IMR-90 (cell line): ENCODE results near the gene DYNLRB1. TPM values are rescaled to one million over a fixed set of nuclear protein-coding genes. Genes with fewer than 3 reads are reported as not detected.

Experiments used
- ATAC-seq: fragments of 200-7000 bp; cut with Tn5 transposase; 2 replicates; pipeline ENCODE4 v1.9.1; 2020; ENCODE audit warnings: low read depth, mild to moderate bottlenecking, moderate library complexity
- BruUV-seq: library from RNA; stranded (reverse); fragments of 400-500 nt; replicated peaks from 2 replicates; lab custom pipeline; 2021; lab: Mats Ljungman, UMichigan
- CTCF ChIA-PET: fragments of 300-600 bp; formaldehyde crosslinking; extraction: SDS; loops from one replicate; lab custom pipeline; 2021; ENCODE audit warnings: antibody characterized with exemption; lab: Yijun Ruan, JAX
- POLR2A ChIA-PET: fragments of 300-600 bp; sonication (Branson Sonifier 250); formaldehyde crosslinking; loops from one replicate; lab custom pipeline; 2022; ENCODE audit warnings: antibody characterized with exemption; ENCODE audit not compliant: unreplicated experiment; lab: Charles Lee
- DNase-seq: peaks from one replicate; pipeline ENCODE4 v3.0.0; 2013
- H2AFZ ChIP-seq: replicated peaks from 2 replicates; pipeline ENCODE3; 2013; ENCODE audit warnings: low read length, mild to moderate bottlenecking; ENCODE audit not compliant: poor library complexity
- H2AK5ac ChIP-seq: 2 replicates; pipeline ENCODE4 v1.6.1; 2013; ENCODE audit warnings: low read depth, low read length, inconsistent platforms
- H2AK9ac ChIP-seq: replicated peaks from 2 replicates; pipeline ENCODE3; 2013; ENCODE audit warnings: mild to moderate bottlenecking, low read depth, low read length, moderate library complexity; ENCODE audit not compliant: poor library complexity
- H2BK120ac ChIP-seq: 2 replicates; pipeline ENCODE4 v1.6.1; 2013; ENCODE audit warnings: low read depth, low read length, inconsistent platforms
- H2BK15ac ChIP-seq: 3 replicates; pipeline ENCODE4 v1.6.1; 2013; ENCODE audit warnings: low read depth, low read length, inconsistent platforms
- H2BK20ac ChIP-seq: 2 replicates; pipeline ENCODE4 v1.6.1; 2013; ENCODE audit warnings: low read depth, mild to moderate bottlenecking, inconsistent platforms, low read length, moderate library complexity
- H2BK5ac ChIP-seq: 2 replicates; pipeline ENCODE4 v1.6.1; 2013; ENCODE audit warnings: mild to moderate bottlenecking, low read depth, low read length, inconsistent platforms; ENCODE audit not compliant: poor library complexity, severe bottlenecking
- H3K14ac ChIP-seq: replicated peaks from 2 replicates; pipeline ENCODE4 v1.6.1; 2013; ENCODE audit warnings: low read depth, low read length, inconsistent platforms
- H3K18ac ChIP-seq: 2 replicates; pipeline ENCODE4 v1.6.1; 2013; ENCODE audit warnings: low read depth, low read length, control low read depth
- H3K23ac ChIP-seq: 2 replicates; pipeline ENCODE4 v1.6.1; 2013; ENCODE audit warnings: low read depth, low read length, inconsistent platforms
- H3K27ac ChIP-seq: 2 replicates; pipeline ENCODE4 v1.5.1; 2013; ENCODE audit warnings: mild to moderate bottlenecking, control low read depth, low read length; ENCODE audit not compliant: insufficient read depth
- H3K27me3 ChIP-seq: 2 replicates; pipeline ENCODE4 v1.6.1; 2013; ENCODE audit warnings: low read length; ENCODE audit not compliant: control insufficient read depth, insufficient read depth
- H3K36me3 ChIP-seq: 2 replicates; pipeline ENCODE4 v1.6.1; 2013; ENCODE audit warnings: low read length, mixed read lengths; ENCODE audit not compliant: control insufficient read depth, insufficient read depth
- H3K4ac ChIP-seq: 2 replicates; pipeline ENCODE4 v1.6.1; 2013; ENCODE audit warnings: low read depth, low read length, inconsistent platforms
- H3K4me1 ChIP-seq: 2 replicates; pipeline ENCODE4 v1.6.1; 2013; ENCODE audit warnings: low read length, mixed read lengths; ENCODE audit not compliant: control insufficient read depth, insufficient read depth
- H3K4me2 ChIP-seq: 2 replicates; pipeline ENCODE4 v1.6.1; 2013; ENCODE audit warnings: low read depth, mild to moderate bottlenecking, control low read depth, low read length, moderate library complexity
- H3K4me3 ChIP-seq: 2 replicates; pipeline ENCODE4 v1.5.1; 2013; ENCODE audit warnings: low read depth, mild to moderate bottlenecking, control low read depth, low read length, moderate library complexity; ENCODE audit not compliant: insufficient read depth
- H3K56ac ChIP-seq: 2 replicates; pipeline ENCODE4 v1.6.1; 2013; ENCODE audit warnings: low read length, inconsistent platforms; ENCODE audit not compliant: insufficient read depth; ENCODE audit errors: extremely low read depth
- H3K79me1 ChIP-seq, 2 experiments: 2 replicates each; pipeline ENCODE4 v1.6.1; 2013; ENCODE audit warnings: low read length in 2 of 2, inconsistent platforms in 1 of 2, low read depth in 1 of 2
- H3K9ac ChIP-seq: 2 replicates; pipeline ENCODE4 v1.6.1; 2013; ENCODE audit warnings: low read depth, low read length, control low read depth
- H3K9me1 ChIP-seq: 2 replicates; pipeline ENCODE4 v1.6.1; 2013; ENCODE audit warnings: low read length, inconsistent platforms; ENCODE audit not compliant: insufficient read depth
- H3K9me3 ChIP-seq: 2 replicates; pipeline ENCODE4 v1.6.1; 2013; ENCODE audit warnings: low read length; ENCODE audit not compliant: control insufficient read depth, insufficient read depth
- H4K20me1 ChIP-seq: 2 replicates; pipeline ENCODE4 v1.6.1; 2013; ENCODE audit warnings: low read length, inconsistent platforms; ENCODE audit not compliant: insufficient read depth
- H4K5ac ChIP-seq: 2 replicates; pipeline ENCODE4 v1.6.1; 2013; ENCODE audit warnings: mild to moderate bottlenecking, low read depth, low read length, control low read depth
- H4K8ac ChIP-seq, 2 experiments: 2 replicates each; pipeline ENCODE4 v1.6.1; 2013; ENCODE audit warnings: low read depth in 2 of 2, low read length in 2 of 2, control low read depth in 1 of 2, inconsistent platforms in 1 of 2
- H4K91ac ChIP-seq: 2 replicates; pipeline ENCODE4 v1.6.1; 2013; ENCODE audit warnings: low read depth, low read length, inconsistent platforms; ENCODE audit not compliant: insufficient read depth
- BHLHE40 ChIP-seq: fragments of 150-350 bp; IDR thresholded peaks from 2 replicates; pipeline ENCODE4 v1.6.1; 2016; ENCODE audit warnings: mild to moderate bottlenecking, low read depth, low read length
- CEBPB ChIP-seq: IDR thresholded peaks from 2 replicates; pipeline ENCODE4 v1.6.1; 2012; ENCODE audit warnings: low read depth, low read length, improper control_type of control experiment
- CHD1 ChIP-seq: IDR thresholded peaks from 2 replicates; pipeline ENCODE4 v1.6.1; 2012; ENCODE audit warnings: low read depth, low read length, improper control_type of control experiment
- ELK1 ChIP-seq: fragments of 150-350 bp; IDR thresholded peaks from 2 replicates; pipeline ENCODE4 v1.6.1; 2016; ENCODE audit warnings: low read depth, mild to moderate bottlenecking, low read length, moderate library complexity, borderline replicate concordance
- FOS ChIP-seq: fragments of 150-350 bp; IDR thresholded peaks from 2 replicates; pipeline ENCODE4 v1.6.1; 2016; ENCODE audit warnings: low read depth, low read length
- MAFK ChIP-seq: IDR thresholded peaks from 2 replicates; pipeline ENCODE4 v1.6.1; 2012; ENCODE audit warnings: low read depth, low read length, improper control_type of control experiment
- MAZ ChIP-seq: IDR thresholded peaks from 2 replicates; pipeline ENCODE4 v1.6.1; 2012; ENCODE audit warnings: low read depth, mild to moderate bottlenecking, low read length, improper control_type of control experiment, moderate library complexity, borderline replicate concordance
- MXI1 ChIP-seq: IDR thresholded peaks from 2 replicates; pipeline ENCODE4 v1.6.1; 2012; ENCODE audit warnings: low read depth, mild to moderate bottlenecking, low read length, moderate library complexity, borderline replicate concordance
- NFE2L2 ChIP-seq: fragments of 150-350 bp; IDR thresholded peaks from 2 replicates; pipeline ENCODE4 v1.6.1; 2016; ENCODE audit warnings: low read depth, mild to moderate bottlenecking, low read length
- POLR2A ChIP-seq: IDR thresholded peaks from 2 replicates; pipeline ENCODE4 v1.6.1; 2012; ENCODE audit warnings: mild to moderate bottlenecking, low read depth, low read length
- RAD21 ChIP-seq: IDR thresholded peaks from 2 replicates; pipeline ENCODE4 v1.6.1; 2012; ENCODE audit warnings: low read length, improper control_type of control experiment
- RCOR1 ChIP-seq: IDR thresholded peaks from 2 replicates; pipeline ENCODE4 v1.6.1; 2012; ENCODE audit warnings: mild to moderate bottlenecking, low read length, improper control_type of control experiment; ENCODE audit not compliant: insufficient replicate concordance
- RFX5 ChIP-seq: IDR thresholded peaks from 2 replicates; pipeline ENCODE4 v1.8.0; 2012; ENCODE audit warnings: low read depth, mild to moderate bottlenecking, low read length, moderate library complexity
- SMC3 ChIP-seq: fragments of 150-350 bp; IDR thresholded peaks from 2 replicates; pipeline ENCODE4 v1.6.1; 2016; ENCODE audit warnings: low read depth, mild to moderate bottlenecking, antibody characterized with exemption, low read length, moderate library complexity
- WGBS, 2 experiments: methylation state at CpG; one replicate each; pipeline versions ENCODE4 v1.1.5 to v1.1.7; 2013; ENCODE audit warnings: missing lambda C conversion rate in 2 of 2; ENCODE audit not compliant: insufficient read length in 1 of 2; ENCODE audit errors: extremely low coverage in 2 of 2; 5-methylcytosine and 5-hydroxymethylcytosine counted together
- dilution Hi-C: fragments of 300-500 bp; cut with HindIII; formaldehyde crosslinking; loops from one replicate; pipeline ENCODE4 v1.14.3; 2018; ENCODE audit warnings: low sequenced_read_pairs; ENCODE audit not compliant: unreplicated experiment
- in situ Hi-C: fragments of 300-500 bp; cut with MboI; formaldehyde crosslinking; loops from 3 replicates; pipeline ENCODE4 v1.14.3; 2019; ENCODE audit warnings: low sequenced_read_pairs, inconsistent platforms, mixed read lengths
- intact Hi-C: fragments of 100-400 bp; cut with micrococcal nuclease; formaldehyde crosslinking; loops from 2 replicates; pipeline ENCODE4 v1.10.0; 2022
- polyA plus RNA-seq, 3 experiments: library from polyadenylated mRNA; depleted of rRNA; stranded (reverse); fragments of >200 nt; gene quantifications; 2 replicates each; pipeline ENCODE4 v1.2.3, GENCODE V29; 2012; ENCODE audit warnings: low replicate concordance in 1 of 3
- total RNA-seq: library from RNA; depleted of rRNA; stranded (reverse); fragments of >200 nt; gene quantifications from 2 replicates; pipeline ENCODE4 v1.2.3, GENCODE V29; 2012
- TF ChIP-seq, protein P1 (sequence below): conservative IDR thresholded peaks from 2 replicates; pipeline ENCODE4 v1.5.1; 2012; ENCODE audit warnings: mild to moderate bottlenecking, low read depth, low read length, improper control_type of control experiment
- TF ChIP-seq, protein P2 (sequence below): fragments of 150-350 bp; IDR thresholded peaks from 2 replicates; pipeline ENCODE4 v1.6.1; 2017; ENCODE audit warnings: mild to moderate bottlenecking, antibody characterized with exemption, low read length, low read depth

The DYNLRB1 gene
- total and polyA plus RNA-seq, 2 of the 4 experiments (the other 2 are of a cell fraction) = 82.4 to 380 TPM

- Histone ChIP-seq H3K4ac (no peak overlapping the region), H3K14ac (no peak overlapping the region), H3K9me1 (peaks cover 36% of the 10 kb centered on the region), H3K4me1 (peaks cover 13% of the 10 kb centered on the region), H3K27me3 (no peaks in the 10 kb centered on the region), H2BK120ac (no peak overlapping the region), H2AFZ (no peak overlapping the region), H4K5ac (no peak overlapping the region), H2BK15ac (no peak overlapping the region), H4K91ac (no peak overlapping the region), H3K56ac (no peak overlapping the region), H2AK9ac (no peak overlapping the region), H3K18ac (no peak overlapping the region), H2AK5ac (no peak overlapping the region; the same call in 1 of the 2 replicates), H3K9me3 (no peaks in the 10 kb centered on the region), H3K36me3 (peaks cover 82% of the 10 kb centered on the region), H4K20me1 (peaks cover 17% of the 10 kb centered on the region), H2BK5ac (no peak overlapping the region), H3K23ac (no peak overlapping the region), H3K4me2 (no peak overlapping the region), H2BK20ac (no peak overlapping the region), H3K79me1 (peaks cover 46 to 84% of the 10 kb centered on the region in 2 experiments), H4K8ac (no peak overlapping the region), H3K4me3 (no peak overlapping the region), H3K9ac (no peak overlapping the region), H3K27ac (no peak overlapping the region)
- dilution Hi-C loops = no loop called here
- in situ Hi-C loops = no loop called here
- WGBS, 2 experiments = 80% methylated on average over 7 of the region's 8 CpGs; no CpG with 5 or more reads in 1 of the 2 experiments
- BruUV-seq = no TSS peak
- POLR2A ChIA-PET = no interaction called here
- CTCF ChIA-PET = no interaction called here
- no peak for TF ChIP-seq SMC3
- TF ChIP-seq, protein P1, sequence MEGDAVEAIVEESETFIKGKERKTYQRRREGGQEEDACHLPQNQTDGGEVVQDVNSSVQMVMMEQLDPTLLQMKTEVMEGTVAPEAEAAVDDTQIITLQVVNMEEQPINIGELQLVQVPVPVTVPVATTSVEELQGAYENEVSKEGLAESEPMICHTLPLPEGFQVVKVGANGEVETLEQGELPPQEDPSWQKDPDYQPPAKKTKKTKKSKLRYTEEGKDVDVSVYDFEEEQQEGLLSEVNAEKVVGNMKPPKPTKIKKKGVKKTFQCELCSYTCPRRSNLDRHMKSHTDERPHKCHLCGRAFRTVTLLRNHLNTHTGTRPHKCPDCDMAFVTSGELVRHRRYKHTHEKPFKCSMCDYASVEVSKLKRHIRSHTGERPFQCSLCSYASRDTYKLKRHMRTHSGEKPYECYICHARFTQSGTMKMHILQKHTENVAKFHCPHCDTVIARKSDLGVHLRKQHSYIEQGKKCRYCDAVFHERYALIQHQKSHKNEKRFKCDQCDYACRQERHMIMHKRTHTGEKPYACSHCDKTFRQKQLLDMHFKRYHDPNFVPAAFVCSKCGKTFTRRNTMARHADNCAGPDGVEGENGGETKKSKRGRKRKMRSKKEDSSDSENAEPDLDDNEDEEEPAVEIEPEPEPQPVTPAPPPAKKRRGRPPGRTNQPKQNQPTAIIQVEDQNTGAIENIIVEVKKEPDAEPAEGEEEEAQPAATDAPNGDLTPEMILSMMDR = no peak
- no peak for TF ChIP-seq RAD21
- no peak for TF ChIP-seq MAFK
- TF ChIP-seq CEBPB = no peak
- TF ChIP-seq RCOR1 = no peak
- no peak for TF ChIP-seq MXI1
- TF ChIP-seq POLR2A = no peak
- TF ChIP-seq CHD1 = no peak
- no peak for TF ChIP-seq BHLHE40
- TF ChIP-seq FOS = no peak
- TF ChIP-seq RFX5 = no peak
- TF ChIP-seq, protein P2, sequence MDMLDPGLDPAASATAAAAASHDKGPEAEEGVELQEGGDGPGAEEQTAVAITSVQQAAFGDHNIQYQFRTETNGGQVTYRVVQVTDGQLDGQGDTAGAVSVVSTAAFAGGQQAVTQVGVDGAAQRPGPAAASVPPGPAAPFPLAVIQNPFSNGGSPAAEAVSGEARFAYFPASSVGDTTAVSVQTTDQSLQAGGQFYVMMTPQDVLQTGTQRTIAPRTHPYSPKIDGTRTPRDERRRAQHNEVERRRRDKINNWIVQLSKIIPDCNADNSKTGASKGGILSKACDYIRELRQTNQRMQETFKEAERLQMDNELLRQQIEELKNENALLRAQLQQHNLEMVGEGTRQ = no peak
- TF ChIP-seq ELK1 = no peak
- TF ChIP-seq MAZ = no peak
- no peak for TF ChIP-seq NFE2L2
- intact Hi-C loops = no loop called here
- DNase-seq = no peak
- no peak for ATAC-seq
Measured at GRCh38 chr20:34532320-34532719, 16.1 kb downstream of the DYNLRB1 start.
